Keratinocyte (primary cell): Measurements from ENCODE around the gene GLYAT. TPM values are rescaled to one million over a fixed set of nuclear protein-coding genes. Genes with fewer than 3 reads are reported as not detected.

Source experiments
- DNase-seq: peaks from one replicate; pipeline ENCODE4 v3.0.0-alpha.2; 2011; ENCODE audit warnings: low read depth, missing footprints, low spot score
- FAIRE-seq: peaks from 2 replicates; lab custom pipeline; 2011; peaks lifted over from hg19 to GRCh38; lab: Jason Lieb, UNC
- H2AFZ ChIP-seq: 2 replicates; pipeline ENCODE4 v1.6.0; 2012; ENCODE audit warnings: low read length, control low read depth, inconsistent platforms; ENCODE audit not compliant: control insufficient read depth
- H3K27ac ChIP-seq: 2 replicates; pipeline ENCODE4 v1.5.1; 2011; ENCODE audit warnings: low read length; ENCODE audit not compliant: control insufficient read depth, insufficient read depth
- H3K27me3 ChIP-seq: 3 replicates; pipeline ENCODE4 v1.6.0; 2011; ENCODE audit warnings: low read length; ENCODE audit not compliant: control insufficient read depth, insufficient read depth; ENCODE audit errors: extremely low read depth
- H3K36me3 ChIP-seq, 2 experiments: 2 replicates in 1 of 2; 3 replicates in 1 of 2; pipeline ENCODE4 v1.5.1; 2011; ENCODE audit warnings: low read length in 2 of 2, mild to moderate bottlenecking in 1 of 2; ENCODE audit not compliant: control insufficient read depth in 2 of 2, insufficient read depth in 2 of 2; ENCODE audit errors: extremely low read depth in 1 of 2
- H3K4me1 ChIP-seq: 3 replicates; pipeline ENCODE4 v1.5.1; 2011; ENCODE audit warnings: low read length; ENCODE audit not compliant: control insufficient read depth, insufficient read depth; ENCODE audit errors: extremely low read depth
- H3K4me2 ChIP-seq: 3 replicates; pipeline ENCODE4 v1.6.0; 2011; ENCODE audit warnings: low read depth, low read length; ENCODE audit not compliant: control insufficient read depth, insufficient read depth; ENCODE audit errors: extremely low read depth
- H3K4me3 ChIP-seq, 3 experiments: fragments of 200-600 bp in 1 of 3; sonication (generic) in 1 of 3; 2 replicates in 2 of 3; 3 replicates in 1 of 3; pipeline ENCODE4 v1.5.1; 2011 to 2016; ENCODE audit warnings: low read length in 3 of 3, mild to moderate bottlenecking in 3 of 3, control low read depth in 2 of 3, inconsistent platforms in 1 of 3, low read depth in 1 of 3, mixed read lengths in 1 of 3, mixed run types in 1 of 3, moderate library complexity in 1 of 3; ENCODE audit not compliant: control insufficient read depth in 2 of 3, insufficient read depth in 2 of 3; ENCODE audit errors: extremely low read depth in 1 of 3
- H3K79me2 ChIP-seq: 2 replicates; pipeline ENCODE4 v1.6.0; 2012; ENCODE audit warnings: low read length; ENCODE audit not compliant: control insufficient read depth, insufficient read depth
- H3K9ac ChIP-seq: 3 replicates; pipeline ENCODE4 v1.6.0; 2011; ENCODE audit warnings: low read length; ENCODE audit not compliant: control insufficient read depth, insufficient read depth; ENCODE audit errors: extremely low read depth
- H3K9me1 ChIP-seq: 3 replicates; pipeline ENCODE4 v1.6.0; 2011; ENCODE audit warnings: low read length; ENCODE audit not compliant: control insufficient read depth, insufficient read depth; ENCODE audit errors: extremely low read depth
- H3K9me3 ChIP-seq: 2 replicates; pipeline ENCODE4 v1.5.1; 2012; ENCODE audit warnings: low read depth, low read length; ENCODE audit not compliant: control insufficient read depth
- H4K20me1 ChIP-seq: 3 replicates; pipeline ENCODE4 v1.6.0; 2011; ENCODE audit warnings: low read length; ENCODE audit not compliant: control insufficient read depth, insufficient read depth; ENCODE audit errors: extremely low read depth
- EZH2 ChIP-seq: IDR thresholded peaks from one replicate; pipeline ENCODE4 v1.6.1; 2012; ENCODE audit warnings: inconsistent platforms, mild to moderate bottlenecking, low read length, moderate library complexity
- dilution Hi-C: fragments of 300-500 bp; cut with MboI; formaldehyde crosslinking; loops from one replicate; pipeline ENCODE4 v1.7.0; 2020; ENCODE audit warnings: low sequenced_read_pairs; ENCODE audit not compliant: extremely low pct_ligation_motif_present
- polyA plus RNA-seq, 5 experiments: library from polyadenylated mRNA; depleted of rRNA in 3 of 5; stranded (reverse) in 3 of 5; stranded (forward) in 1 of 5; unstranded in 1 of 5; fragments of >200 nt; gene quantifications; 1 replicate in 1 of 5; 2 replicates in 3 of 5; 3 replicates in 1 of 5; pipeline versions ENCODE4 v1.2.1 to v1.2.3, GENCODE V29; 2011 to 2012; ENCODE audit warnings: missing spikeins in 2 of 5, low read depth in 1 of 5, low replicate concordance in 1 of 5
- TF ChIP-seq, protein P1 (sequence below), 3 experiments: IDR thresholded peaks in 1 of 3; conservative IDR thresholded peaks in 1 of 3; optimal IDR thresholded peaks in 1 of 3; 2 replicates in 2 of 3; 3 replicates in 1 of 3; pipeline versions ENCODE3 to v1.5.1; 2011; ENCODE audit warnings: low read length in 3 of 3, mild to moderate bottlenecking in 3 of 3, moderate library complexity in 2 of 3, control low read depth in 1 of 3, inconsistent platforms in 1 of 3; ENCODE audit not compliant: insufficient read depth in 2 of 3; ENCODE audit errors: extremely low read depth in 1 of 3

Gene GLYAT
- polyA plus RNA-seq, 1 donor (not counting 4 experiments of a cell fraction or from before 2014, with no cell fraction given), result 0.10 TPM

DNA sequence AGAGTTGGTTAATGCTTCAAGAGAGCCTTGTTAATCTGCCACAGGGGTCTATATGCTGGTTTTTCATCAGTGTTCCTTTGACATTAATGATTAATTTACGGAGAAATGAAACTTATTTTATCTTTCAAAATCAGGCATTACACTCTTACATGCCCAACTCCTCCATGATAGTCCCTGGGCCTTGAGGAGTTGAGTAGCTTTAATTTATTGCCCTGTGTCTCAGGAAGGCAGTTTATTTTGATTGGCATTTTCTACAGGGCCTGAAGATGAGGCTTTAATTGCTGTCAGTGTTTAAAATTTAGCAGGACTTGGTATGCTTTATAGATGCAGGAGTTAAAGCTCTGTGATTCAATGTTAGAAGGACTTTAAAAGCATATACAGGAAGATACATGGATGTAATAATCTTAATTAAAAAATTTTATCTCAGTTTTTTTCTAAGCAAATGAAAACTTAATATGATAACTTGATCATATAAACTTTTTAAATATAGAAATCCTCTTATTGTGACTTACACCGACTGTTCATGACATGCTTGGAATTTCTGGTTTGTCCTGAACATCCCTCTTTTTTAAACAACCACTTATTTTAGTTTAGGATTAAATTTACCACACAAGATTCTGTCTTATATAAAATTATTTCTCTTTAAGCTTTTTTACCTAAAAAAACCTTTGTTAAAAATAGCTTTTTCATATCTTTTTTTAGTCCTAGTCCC is 12.2 kb downstream of the GLYAT start:
- FAIRE-seq, result no peak
- dilution Hi-C loops, result no loop called here
- no peaks in the 10 kb centered on the region for H3K4me1 ChIP-seq
- H4K20me1 ChIP-seq, result no peaks in the 10 kb centered on the region
- no peaks in the 10 kb centered on the region for H3K36me3 ChIP-seq
- TF ChIP-seq, protein P1, sequence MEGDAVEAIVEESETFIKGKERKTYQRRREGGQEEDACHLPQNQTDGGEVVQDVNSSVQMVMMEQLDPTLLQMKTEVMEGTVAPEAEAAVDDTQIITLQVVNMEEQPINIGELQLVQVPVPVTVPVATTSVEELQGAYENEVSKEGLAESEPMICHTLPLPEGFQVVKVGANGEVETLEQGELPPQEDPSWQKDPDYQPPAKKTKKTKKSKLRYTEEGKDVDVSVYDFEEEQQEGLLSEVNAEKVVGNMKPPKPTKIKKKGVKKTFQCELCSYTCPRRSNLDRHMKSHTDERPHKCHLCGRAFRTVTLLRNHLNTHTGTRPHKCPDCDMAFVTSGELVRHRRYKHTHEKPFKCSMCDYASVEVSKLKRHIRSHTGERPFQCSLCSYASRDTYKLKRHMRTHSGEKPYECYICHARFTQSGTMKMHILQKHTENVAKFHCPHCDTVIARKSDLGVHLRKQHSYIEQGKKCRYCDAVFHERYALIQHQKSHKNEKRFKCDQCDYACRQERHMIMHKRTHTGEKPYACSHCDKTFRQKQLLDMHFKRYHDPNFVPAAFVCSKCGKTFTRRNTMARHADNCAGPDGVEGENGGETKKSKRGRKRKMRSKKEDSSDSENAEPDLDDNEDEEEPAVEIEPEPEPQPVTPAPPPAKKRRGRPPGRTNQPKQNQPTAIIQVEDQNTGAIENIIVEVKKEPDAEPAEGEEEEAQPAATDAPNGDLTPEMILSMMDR (optimal IDR thresholded peaks at IDR 0.05 in 1 of 3, IDR thresholded peaks at IDR 0.05 in 1 of 3, conservative IDR thresholded peaks at IDR 0.05 in 1 of 3; ENCODE audit: extremely low read depth in 1 of 3, insufficient read depth in 2 of 3, low read length in 3 of 3), result no peak
- no peak for TF ChIP-seq EZH2
- no peaks in the 10 kb centered on the region for H3K27me3 ChIP-seq
- no peak overlapping the region for H3K9ac ChIP-seq
- DNase-seq, result no peak
- H3K9me1 ChIP-seq, result no peaks in the 10 kb centered on the region
- no peaks in the 10 kb centered on the region for H3K9me3 ChIP-seq
- no peak overlapping the region for H2AFZ ChIP-seq
- H3K79me2 ChIP-seq, result no peaks in the 10 kb centered on the region
- H3K27ac ChIP-seq, result no peak overlapping the region
- H3K4me2 ChIP-seq, result no peak overlapping the region
- no peak overlapping the region for H3K4me3 ChIP-seq

DNA sequence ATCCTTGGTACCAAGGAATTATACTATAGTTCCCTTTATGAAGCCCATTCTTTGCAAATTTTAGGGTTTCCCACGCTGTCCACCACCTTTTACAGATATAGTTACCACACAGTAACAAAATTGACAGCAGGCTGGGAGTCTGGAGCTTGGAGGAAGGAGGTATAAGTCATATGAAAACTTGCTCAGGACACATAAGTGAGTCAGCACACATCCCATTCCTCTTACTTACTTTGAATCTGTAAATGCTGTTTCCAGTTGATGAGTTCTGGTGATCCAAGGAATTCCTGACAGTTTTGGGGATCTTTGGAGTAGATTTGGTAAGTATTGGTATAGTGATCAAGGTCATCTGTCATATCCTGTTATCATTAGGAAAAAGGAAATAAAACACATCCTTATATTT is 19.2 kb downstream of the GLYAT start:
- TF ChIP-seq EZH2, result no peak
- TF ChIP-seq, protein P1 (optimal IDR thresholded peaks at IDR 0.05 in 1 of 3, IDR thresholded peaks at IDR 0.05 in 1 of 3, conservative IDR thresholded peaks at IDR 0.05 in 1 of 3; ENCODE audit: extremely low read depth in 1 of 3, insufficient read depth in 2 of 3, low read length in 3 of 3), result no peak
- Histone ChIP-seq H3K27me3 (no peaks in the 10 kb centered on the region), H4K20me1 (no peaks in the 10 kb centered on the region), H3K9me3 (no peaks in the 10 kb centered on the region), H2AFZ (no peak overlapping the region), H3K9ac (no peak overlapping the region), H3K4me3 (no peak overlapping the region), H3K36me3 (no peaks in the 10 kb centered on the region), H3K9me1 (no peaks in the 10 kb centered on the region), H3K27ac (no peak overlapping the region), H3K79me2 (no peaks in the 10 kb centered on the region), H3K4me1 (no peaks in the 10 kb centered on the region), H3K4me2 (no peak overlapping the region)
- FAIRE-seq, result no peak
- DNase-seq, result no peak
- dilution Hi-C loops, result no loop called here
